Hematopoietic multipotent progenitor cell (in vitro differentiated cells): Measurements from ENCODE around the gene SKA3. TPM values are rescaled to one million over a fixed set of nuclear protein-coding genes. Genes with fewer than 3 reads are reported as not detected.
"Not testable (repeated sequence)": the region's sequence is repeated elsewhere in the genome, so short reads cannot be mapped to it uniquely, and the experiment has no call there.

Experiments used
- DNase-seq, 3 donors: peaks; one replicate each; pipeline ENCODE4 v3.0.0-alpha.2; 2011 to 2015; ENCODE audit warnings: low read depth in 2 of 3, low spot score in 2 of 3
- total RNA-seq: library from RNA; depleted of rRNA; stranded (reverse); fragments of >200 nt; gene quantifications from one replicate; pipeline ENCODE4 v1.2.3, GENCODE V29; 2012

The SKA3 gene
- total RNA-seq = 4.8 TPM

DNA sequence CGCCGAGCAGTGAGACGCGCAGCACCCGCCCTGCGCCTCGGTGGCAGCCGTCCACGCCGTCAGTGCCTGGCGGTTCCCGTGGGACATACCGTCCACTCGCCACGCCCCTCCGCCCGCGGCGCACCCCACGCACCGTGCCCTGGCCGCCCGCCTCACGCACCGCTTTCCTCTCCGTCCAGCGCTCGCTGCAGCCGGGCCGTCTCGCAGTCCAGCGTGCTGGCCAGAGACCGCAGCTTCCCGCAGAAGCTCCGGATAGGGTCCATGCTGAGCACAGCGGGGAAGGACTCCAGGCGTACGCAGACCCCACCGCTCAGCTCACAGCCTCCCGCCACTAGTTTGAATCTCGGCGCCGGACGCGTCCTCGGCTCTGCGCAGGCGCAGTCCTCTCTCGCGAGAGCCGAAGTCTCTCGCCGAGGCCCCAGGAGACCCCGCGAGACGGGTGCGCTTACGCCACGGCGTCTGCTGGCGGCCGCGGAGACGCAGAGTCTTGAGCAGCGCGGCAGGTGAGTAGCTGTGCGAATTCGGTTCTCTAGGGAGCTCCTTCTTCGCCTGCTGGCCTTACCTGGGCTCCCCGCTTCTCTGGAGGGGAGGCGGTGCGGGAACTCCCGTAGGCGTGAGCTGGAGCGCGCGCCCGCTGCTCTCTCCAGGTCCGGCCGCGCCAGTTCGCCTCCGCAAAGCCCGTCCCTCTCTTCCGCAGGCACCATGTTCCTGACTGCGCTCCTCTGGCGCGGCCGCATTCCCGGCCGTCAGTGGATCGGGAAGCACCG, at the start of gene SKA3, which contains the start of gene MRPL57:
Gene SKA3, minus strand, starts transcription at position 338 of the 767 bp plus-strand sequence. Its CDS starts 75 bp downstream, at position 263.
Gene MRPL57, plus strand, starts transcription at position 444 of the 767 bp plus-strand sequence. Its CDS starts 259 bp downstream, at position 703.
- peak; percentile 91 to 96 (median 94) for DNase-seq

DNA sequence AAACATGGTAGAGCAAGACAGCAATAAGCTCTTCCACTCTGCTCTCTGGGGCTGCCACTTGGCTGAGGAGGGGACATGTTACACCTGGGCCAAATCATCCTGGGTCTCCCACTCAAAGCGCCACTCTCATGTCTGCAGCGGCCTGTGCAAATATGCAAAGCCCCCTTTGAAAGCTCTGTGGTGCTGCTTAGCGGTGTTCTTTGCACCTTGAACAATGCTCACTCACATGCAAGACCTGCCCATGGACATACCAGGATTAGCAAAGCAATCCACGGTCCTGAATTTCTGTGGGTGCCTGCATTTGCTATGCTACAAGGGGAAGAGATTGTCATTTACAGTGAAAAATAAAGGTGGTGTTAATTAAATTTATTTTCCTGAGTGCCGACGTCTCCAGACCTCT, 48.7 kb upstream of the SKA3 start:
- DNase-seq = no peak

DNA sequence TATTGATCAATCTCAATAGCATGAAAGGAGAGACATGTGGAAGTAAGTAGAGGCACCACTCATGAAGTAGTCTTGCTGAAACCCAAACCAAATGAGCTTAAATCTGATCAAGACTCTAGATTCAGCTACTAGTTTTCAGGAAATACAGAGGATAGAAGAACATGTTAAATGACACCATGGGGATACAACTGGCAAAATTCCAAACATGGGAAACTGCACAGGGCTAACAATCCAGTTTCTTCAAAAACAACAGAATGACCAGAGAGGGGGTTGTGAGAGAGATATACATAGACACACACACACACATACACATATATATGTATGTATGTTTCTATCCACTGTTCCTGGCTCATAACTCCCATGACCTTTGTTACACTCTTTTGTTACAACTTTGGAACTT, 44.9 kb upstream of the SKA3 start:
- no peak for DNase-seq

DNA sequence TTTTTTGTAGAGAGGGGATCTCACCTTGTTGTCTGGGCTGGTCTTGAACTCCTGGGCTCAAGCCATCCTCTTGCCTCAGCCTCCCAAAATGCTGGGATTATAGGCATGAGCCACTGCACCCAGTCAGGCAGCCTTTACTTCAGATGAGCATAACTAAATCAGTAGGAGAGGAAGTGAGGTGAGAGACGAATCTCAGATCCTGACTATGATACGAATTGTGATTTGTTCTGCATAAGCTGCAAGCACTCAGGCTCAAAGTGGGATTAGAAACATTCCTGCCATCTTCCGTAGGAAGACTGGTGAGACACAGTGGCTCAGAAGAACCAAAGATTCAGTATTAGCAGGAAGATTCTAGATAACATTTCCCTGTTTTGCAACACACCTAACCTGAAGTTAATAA, 43.4 kb upstream of the SKA3 start:
- not testable (repeated sequence) for DNase-seq

- no peak for DNase-seq
These were observed 42.7 kb upstream of the SKA3 start for GRCh38 chr13:21219036-21219381.

DNA sequence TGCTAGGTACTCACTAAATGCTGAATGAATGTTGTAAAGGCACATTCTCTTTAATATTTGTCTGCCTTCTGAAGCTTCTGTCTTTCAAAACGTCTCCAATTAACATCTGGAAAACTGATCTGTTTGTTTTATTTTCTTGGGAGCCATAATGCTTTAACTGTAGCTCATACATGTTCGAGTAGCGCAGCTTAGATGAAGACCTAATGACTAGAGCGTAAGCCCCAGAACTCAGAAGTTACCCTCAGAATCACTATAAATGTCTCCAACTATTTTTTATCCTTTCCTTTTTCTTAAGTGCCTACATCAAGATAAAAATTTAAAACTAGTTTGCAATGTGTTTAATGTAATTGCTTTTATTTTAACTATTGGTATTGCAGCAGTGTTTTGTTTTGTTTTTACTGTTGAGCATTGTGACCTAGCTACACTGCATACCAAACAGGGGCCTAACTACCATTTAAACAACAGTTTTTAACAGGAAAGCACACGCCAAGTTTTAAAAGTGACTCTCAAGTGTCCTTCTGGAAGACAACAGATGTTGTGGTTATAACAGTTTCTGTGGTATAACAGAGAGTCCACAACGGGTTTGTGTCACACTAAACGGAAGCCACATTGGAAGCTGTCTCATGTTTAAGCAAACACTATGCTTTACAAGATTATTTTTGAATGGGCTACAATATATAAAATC, 42.1 kb upstream of the SKA3 start:
- DNase-seq = peak in 2 of 3 donors; percentile 85 to 98

GRCh38 chr13:21216332-21216731, 40.0 kb upstream of the SKA3 start:
- no peak for DNase-seq

- DNase-seq = not testable (repeated sequence)
These were observed 39.1 kb upstream of the SKA3 start for GRCh38 chr13:21215419-21215818.

DNA sequence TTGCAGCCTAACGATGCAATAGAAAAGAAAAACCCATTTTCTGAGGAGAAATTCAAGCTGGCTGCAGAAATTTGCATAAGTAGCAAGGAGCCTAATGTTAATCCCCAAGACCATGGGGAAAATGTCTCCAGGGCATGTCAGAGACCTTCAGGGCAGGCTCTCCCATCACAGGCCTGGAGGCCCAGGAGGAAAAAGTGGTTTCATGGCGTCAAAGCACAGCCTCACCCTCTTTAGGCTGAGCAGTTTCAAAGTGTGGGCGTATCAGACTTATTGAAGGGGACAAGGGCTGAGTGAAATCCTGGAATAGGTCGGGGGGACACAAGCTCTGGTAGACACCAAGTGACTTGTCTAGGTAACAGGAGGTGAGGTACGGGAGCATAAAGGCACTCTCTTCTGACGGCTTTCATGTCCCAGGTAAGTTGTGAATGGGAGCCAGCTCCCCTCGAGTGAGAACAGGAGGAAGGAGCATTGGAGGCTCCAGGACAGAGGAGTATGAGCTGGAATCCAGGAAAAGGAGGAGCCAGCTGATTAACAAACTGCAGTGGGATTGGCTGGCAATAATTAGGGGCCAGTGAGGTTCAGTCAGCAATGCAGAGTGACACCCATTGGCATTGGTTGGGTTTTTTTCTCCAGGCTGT, 35.9 kb upstream of the SKA3 start:
- no peak for DNase-seq

GRCh38 chr13:21208652-21209154, 32.4 kb upstream of the SKA3 start:
- DNase-seq = no peak

DNA sequence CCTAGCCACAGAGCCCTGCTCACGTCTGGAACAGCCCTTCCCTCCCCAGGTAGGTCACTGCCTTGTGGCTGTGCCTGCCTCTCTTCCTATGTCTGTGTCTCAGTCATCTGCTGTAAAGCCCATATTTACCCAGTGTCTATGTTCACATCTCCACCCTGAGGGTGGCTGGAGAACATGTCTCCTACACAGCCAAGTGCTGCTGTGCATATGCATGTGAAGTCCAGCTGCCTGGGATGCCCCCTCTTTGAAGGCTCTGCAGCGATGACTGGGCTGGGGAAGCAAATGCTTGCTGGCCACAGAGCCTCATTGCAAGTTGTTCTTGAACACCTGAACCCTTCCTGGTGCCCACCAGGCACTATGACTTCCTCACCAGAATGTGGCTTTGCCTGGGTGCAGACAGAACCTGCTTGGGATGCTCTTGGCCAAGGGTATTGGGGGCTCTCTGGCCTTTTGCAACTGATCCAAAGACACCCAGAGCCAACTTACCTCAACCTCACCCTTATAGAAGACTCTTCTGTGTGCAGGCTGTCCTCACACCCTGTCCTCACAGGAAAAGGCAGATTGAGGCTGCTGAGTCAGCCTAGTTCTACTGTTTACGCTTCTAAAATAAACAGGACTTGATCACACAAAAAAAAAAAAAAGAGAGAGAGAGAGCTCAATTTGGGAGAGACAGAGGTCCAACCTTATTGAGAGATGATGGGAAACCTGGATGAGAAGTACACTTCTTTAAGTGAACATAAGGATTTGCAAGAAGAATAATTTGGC, 26.6 kb upstream of the SKA3 start:
- no peak for DNase-seq

GRCh38 chr13:21201456-21202190, 25.3 kb upstream of the SKA3 start:
- DNase-seq = peak in 1 of 3 donors; percentile 71

DNA sequence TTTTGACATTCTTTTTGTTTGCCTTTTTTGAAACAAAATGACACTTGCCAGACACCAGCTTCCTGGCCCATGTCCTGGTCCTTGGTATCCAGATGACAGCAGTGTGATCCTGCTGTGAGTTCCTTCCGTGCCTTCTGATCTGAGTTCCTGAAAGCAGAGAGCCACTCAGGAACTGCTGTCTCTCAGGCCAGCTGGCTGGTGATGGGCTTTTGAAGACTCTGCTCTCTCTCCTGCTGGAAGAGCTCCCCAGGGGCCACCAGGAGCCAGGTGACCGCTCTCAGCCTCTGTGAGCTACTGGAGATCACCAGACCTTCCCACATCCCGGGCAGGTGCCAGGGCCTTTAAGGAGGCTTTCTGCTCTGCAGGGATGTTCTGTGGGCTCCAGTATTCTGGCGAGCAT, 22.0 kb upstream of the SKA3 start:
- not testable (repeated sequence) for DNase-seq

- not testable (repeated sequence) for DNase-seq
These were observed 21.4 kb upstream of the SKA3 start for GRCh38 chr13:21197606-21198225.

- DNase-seq = not testable (repeated sequence)
These were observed 18.4 kb upstream of the SKA3 start for GRCh38 chr13:21194756-21195155.

GRCh38 chr13:21186410-21186809, 10.1 kb upstream of the SKA3 start:
- DNase-seq = not testable (repeated sequence)

DNA sequence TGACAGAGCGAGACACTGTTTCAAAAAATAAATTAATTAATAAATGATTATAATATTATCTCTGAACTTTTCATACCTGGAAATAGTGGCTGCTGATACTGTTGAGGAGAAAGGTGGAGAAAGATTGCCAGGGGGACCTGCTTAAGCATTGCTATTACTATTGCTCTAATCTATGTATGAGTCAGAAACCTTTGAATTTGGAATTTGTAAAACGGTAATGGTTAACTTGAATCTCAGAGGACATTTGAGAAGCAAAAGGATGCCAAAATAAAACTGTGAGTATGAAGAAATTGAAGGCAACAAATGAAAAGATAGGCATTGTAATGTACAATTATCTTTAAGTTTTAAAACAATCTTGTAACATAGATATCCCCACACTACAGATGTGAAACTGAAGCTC, 5.3 kb upstream of the SKA3 start:
- DNase-seq = no peak

DNA sequence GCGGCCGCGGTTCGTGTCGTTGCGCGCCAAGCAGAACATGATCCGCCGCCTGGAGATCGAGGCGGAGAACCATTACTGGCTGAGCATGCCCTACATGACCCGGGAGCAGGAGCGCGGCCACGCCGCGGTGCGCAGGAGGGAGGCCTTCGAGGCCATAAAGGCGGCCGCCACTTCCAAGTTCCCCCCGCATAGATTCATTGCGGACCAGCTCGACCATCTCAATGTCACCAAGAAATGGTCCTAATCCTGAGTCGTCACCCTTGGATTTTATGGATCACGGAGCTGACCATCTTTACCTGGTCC, 581 bp upstream of the SKA3 start:
- no peak for DNase-seq

GRCh38 chr13:21175656-21176214, 617 bp downstream of the SKA3 start:
- DNase-seq = peak in 1 of 3 donors; percentile 26
